Aorta (tissue), 5 donors: Measurements from ENCODE around the gene CDYL. TPM values are rescaled to one million over a fixed set of nuclear protein-coding genes. Genes with fewer than 3 reads are reported as not detected.
"Not testable (repeated sequence)": the region's sequence is repeated elsewhere in the genome, so short reads cannot be mapped to it uniquely, and the experiment has no call there.

Experiments used
- ATAC-seq: fragments of 200-7000 bp; cut with Tn5 transposase; one replicate; pipeline ENCODE4 v1.9.1; 2022; ENCODE audit warnings: moderate library complexity; ENCODE audit not compliant: low FRiP score
- DNase-seq, 2 donors: peaks; one replicate each; pipeline ENCODE4 v3.0.0-alpha.2; 2020
- H3K27ac ChIP-seq, 2 donors: one replicate each; pipeline ENCODE4 v1.5.1; 2013; ENCODE audit warnings: low read length in 2 of 2, mild to moderate bottlenecking in 2 of 2, moderate library complexity in 2 of 2, control low read depth in 1 of 2, inconsistent platforms in 1 of 2, low read depth in 1 of 2
- H3K27me3 ChIP-seq, 2 donors: one replicate each; pipeline ENCODE4 v1.6.1; 2013; ENCODE audit warnings: control low read depth in 1 of 2, low read length in 1 of 2, mild to moderate bottlenecking in 1 of 2, moderate library complexity in 1 of 2; ENCODE audit not compliant: insufficient read depth in 2 of 2, control insufficient read depth in 1 of 2
- H3K36me3 ChIP-seq, 2 donors: one replicate each; pipeline ENCODE4 v1.6.1; 2013; ENCODE audit warnings: control low read depth in 1 of 2, low read length in 1 of 2, mild to moderate bottlenecking in 1 of 2; ENCODE audit not compliant: insufficient read depth in 2 of 2, control insufficient read depth in 1 of 2
- H3K4me1 ChIP-seq, 2 donors: one replicate each; pipeline ENCODE4 v1.6.1; 2013; ENCODE audit warnings: low read length in 2 of 2, control low read depth in 1 of 2, mild to moderate bottlenecking in 1 of 2, moderate library complexity in 1 of 2; ENCODE audit not compliant: insufficient read depth in 2 of 2, control insufficient read depth in 1 of 2
- H3K4me3 ChIP-seq, 2 donors: one replicate each; pipeline ENCODE4 v1.5.1; 2013; ENCODE audit warnings: low read length in 2 of 2, control low read depth in 1 of 2, mild to moderate bottlenecking in 1 of 2
- H3K9me3 ChIP-seq: one replicate; pipeline ENCODE4 v1.6.1; 2013; ENCODE audit warnings: mild to moderate bottlenecking, low read length; ENCODE audit not compliant: control insufficient read depth
- WGBS, 2 donors: extraction: QIAGEN DNeasy Blood & Tissue Kit; methylation state at CpG; one replicate each; pipeline ENCODE4 v1.1.7; 2013; 5-methylcytosine and 5-hydroxymethylcytosine counted together
- intact Hi-C, 2 donors: fragments of 100-400 bp; cut with DNase I; formaldehyde crosslinking; loops; one replicate each; pipeline versions ENCODE4 v1.14.2 to v1.15.0; 2022
- polyA plus RNA-seq, 2 donors: library from polyadenylated mRNA; stranded (reverse); fragments of 200-250 nt; gene quantifications; one replicate each; pipeline ENCODE4 v1.2.3, GENCODE V29; 2013
- total RNA-seq, 2 donors: library from RNA; stranded (reverse); fragmentation: NEBNext Ultra II Directional; extraction: Animal tissue kit (Norgen Biotek cat#: 25700); gene quantifications; one replicate each; pipeline ENCODE4 v1.2.1, GENCODE V29; 2021
- donor health status: healthy with polysubstance abuse.
- donor health status: Bipolar disorder and iron deficiency.
- donor health status: DM: no; HTN: no; CAD: no.
- donor health status: DM: no; HTN: no; CAD: no.
- donor health status: DM: yes; HTN: yes; CAD: no.

CDYL gene
- total and polyA plus RNA-seq, 4 donors = 9.6 to 44.2 (median 26.4) TPM

DNA sequence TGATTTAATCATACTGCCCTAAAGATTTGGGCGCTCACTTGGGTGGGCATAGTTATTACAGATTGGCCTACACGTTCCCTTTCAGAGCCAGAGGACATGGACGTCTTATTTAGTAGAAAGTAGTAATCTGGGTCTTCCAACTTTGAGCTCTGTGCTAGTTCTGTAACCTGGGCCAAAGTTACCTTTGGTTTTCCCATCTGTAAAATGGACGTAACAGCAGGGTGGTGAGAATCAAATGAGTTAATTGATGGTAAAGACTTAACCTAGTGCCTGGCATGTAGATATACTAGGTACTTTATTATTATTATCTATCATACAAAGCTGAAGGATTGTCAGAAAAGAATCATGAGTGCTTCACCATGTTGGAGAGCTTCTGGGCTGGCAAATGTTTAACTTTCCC lies 74.8 kb downstream of the CDYL start:
- Histone ChIP-seq H3K9me3 (no peaks in the 10 kb centered on the region), H3K36me3 (no peaks in the 10 kb centered on the region), H3K4me1 (peaks cover 0 to 7% of the 10 kb centered on the region in 2 donors), H3K4me3 (no peak overlapping the region), H3K27me3 (no peaks in the 10 kb centered on the region), H3K27ac (no peak overlapping the region)
- intact Hi-C loops = no loop called here
- WGBS, 2 donors = 95 to 97% methylated on average over 4 of the region's 4 CpGs
- ATAC-seq (no peak), DNase-seq (no peak)

DNA sequence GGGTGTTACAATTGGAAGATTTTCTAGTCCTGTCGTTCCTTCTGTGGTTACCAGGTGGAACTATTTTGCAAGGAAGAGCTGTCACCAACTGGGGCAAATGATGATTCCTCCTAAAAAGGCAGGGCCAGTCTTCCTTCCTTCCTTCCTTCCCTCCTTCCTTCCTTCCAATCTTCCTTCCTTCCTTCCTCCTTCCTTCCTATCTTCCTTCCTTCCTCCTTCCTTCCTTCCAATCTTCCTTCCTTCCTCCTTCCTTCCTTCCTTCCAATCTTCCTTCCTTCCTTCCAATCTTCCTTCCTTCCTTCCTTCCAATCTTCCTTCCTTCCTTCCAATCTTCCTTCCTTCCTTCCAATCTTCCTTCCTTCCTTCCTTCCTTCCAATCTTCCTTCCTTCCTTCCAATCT lies 76.0 kb downstream of the CDYL start:
- intact Hi-C loops, DNase-seq, H3K27me3 ChIP-seq, H3K4me1 ChIP-seq, H3K4me3 ChIP-seq, H3K36me3 ChIP-seq, ATAC-seq, H3K27ac ChIP-seq, H3K9me3 ChIP-seq: not testable (repeated sequence)
- 94 to 95% methylated on average over 1 of the region's 1 CpG for WGBS, 2 donors

DNA sequence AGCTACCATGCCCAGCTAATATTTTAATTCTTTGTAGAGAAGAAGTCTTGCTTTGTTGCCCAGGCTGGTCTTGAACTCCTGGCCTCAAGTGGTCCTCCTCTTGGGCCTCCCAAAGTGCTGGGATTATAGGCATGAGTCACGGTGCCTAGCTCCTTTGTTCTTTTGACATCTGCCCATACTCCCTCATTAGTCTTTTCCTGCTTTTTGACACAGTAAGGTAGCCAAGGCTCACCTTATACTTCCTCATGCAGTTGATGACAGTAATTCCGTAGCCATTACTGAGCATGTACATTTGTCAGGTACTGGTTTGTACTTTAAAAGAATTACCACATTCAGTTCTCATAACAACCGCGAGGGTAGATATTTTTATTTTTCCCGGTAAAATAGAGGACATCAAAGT lies 76.7 kb downstream of the CDYL start:
- DNase-seq (no peak), ATAC-seq (no peak)
- Histone ChIP-seq H3K4me3 (no peak overlapping the region), H3K27ac (no peak overlapping the region), H3K9me3 (no peaks in the 10 kb centered on the region), H3K4me1 (peaks cover 0 to 3% of the 10 kb centered on the region in 2 donors), H3K36me3 (no peaks in the 10 kb centered on the region), H3K27me3 (no peaks in the 10 kb centered on the region)
- intact Hi-C loops = no loop called here
- WGBS, 2 donors = 94 to 98% methylated on average over 5 of the region's 5 CpGs

DNA sequence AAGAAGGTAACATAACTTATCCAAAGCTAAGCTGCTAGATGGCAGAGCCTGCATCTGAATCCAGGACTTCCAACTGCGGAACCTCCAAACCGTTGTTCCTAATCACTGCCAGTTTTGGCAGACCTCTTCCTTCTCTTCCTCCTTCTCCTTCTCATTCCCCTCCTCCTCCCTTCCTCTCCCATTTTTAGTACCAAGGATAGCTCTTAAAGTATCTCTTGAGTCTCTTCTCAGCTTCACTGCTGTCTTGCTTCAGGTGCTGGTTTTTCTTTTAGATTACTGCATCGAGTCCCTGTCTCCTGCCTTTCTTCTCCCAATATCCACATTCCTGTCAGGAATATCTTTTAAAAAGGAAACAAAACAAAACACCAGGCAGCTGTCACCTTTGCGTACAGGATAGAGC lies 77.1 kb downstream of the CDYL start:
- H3K4me1 ChIP-seq = no peaks in the 10 kb centered on the region
- no peak for DNase-seq
- no peaks in the 10 kb centered on the region for H3K27me3 ChIP-seq
- WGBS, 2 donors = 78 to 80% methylated on average over 4 of the region's 4 CpGs
- intact Hi-C loops = no loop called here
- no peak overlapping the region for H3K4me3 ChIP-seq
- H3K27ac ChIP-seq = no peak overlapping the region
- ATAC-seq = no peak
- no peaks in the 10 kb centered on the region for H3K9me3 ChIP-seq
- no peaks in the 10 kb centered on the region for H3K36me3 ChIP-seq

DNA sequence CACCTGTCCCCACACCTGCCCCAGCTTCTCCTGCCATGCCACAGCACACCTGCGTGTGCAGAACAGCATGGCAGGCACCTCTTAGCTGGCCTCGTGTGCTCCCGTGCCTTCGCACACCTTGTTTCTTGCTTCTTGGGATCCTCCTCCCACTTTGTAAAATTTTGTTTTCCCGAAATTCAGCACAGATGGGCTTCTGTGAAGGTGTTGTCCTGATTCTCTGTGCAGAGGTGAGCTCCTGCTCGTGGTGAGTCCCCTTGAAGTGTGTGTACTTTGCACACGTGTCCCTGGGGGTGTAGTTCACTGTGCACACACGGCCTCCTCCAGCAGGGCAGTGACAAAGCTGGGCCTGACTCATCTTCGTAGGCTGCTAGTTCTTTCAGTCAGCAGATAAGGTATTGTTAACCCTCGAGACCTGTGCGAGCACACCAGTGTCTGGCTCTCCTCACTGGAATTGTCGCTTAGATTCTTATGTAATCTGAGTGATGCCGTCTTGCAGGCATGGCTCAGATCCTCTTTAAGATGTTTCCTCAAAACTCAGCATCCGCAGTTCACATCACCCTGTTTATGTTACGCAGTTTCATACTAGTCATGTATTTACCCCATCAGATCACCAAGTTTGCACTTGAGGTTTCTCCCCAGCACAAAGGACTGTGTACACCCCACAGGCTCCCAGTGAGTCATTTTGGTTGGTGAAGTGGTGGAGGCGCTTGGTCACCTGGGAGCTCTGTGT lies 77.7 kb downstream of the CDYL start:
- no peaks in the 10 kb centered on the region for H3K27me3 ChIP-seq
- H3K4me3 ChIP-seq = no peak overlapping the region
- DNase-seq (no peak), ATAC-seq (no peak)
- intact Hi-C loops = no loop called here
- H3K27ac ChIP-seq = no peak overlapping the region
- 91 to 92% methylated on average over 16 of the region's 16 CpGs for WGBS, 2 donors
- H3K4me1 ChIP-seq = no peaks in the 10 kb centered on the region
- H3K36me3 ChIP-seq = no peaks in the 10 kb centered on the region
- H3K9me3 ChIP-seq = no peaks in the 10 kb centered on the region

DNA sequence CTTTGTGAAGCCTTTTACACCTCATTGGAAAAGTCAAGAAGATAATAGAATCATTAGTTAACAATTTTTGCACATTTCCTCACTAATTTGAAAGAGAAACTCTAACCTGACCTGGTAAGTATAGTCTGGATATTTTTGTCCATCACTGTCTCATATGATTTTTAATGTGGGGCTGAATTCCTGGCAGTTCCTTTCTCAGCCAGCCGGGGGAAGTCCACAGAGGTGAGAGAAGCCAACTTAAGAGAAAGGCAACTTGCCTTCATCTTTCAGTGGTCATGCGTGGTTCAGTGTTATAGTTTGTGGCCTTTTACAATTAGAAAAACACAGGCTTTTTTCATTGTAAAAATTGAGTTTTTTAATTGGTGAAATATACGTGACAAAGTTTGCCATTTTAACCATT lies 80.6 kb downstream of the CDYL start:
- intact Hi-C loops = no loop called here
- Histone ChIP-seq H3K4me3 (no peak overlapping the region), H3K36me3 (no peaks in the 10 kb centered on the region), H3K27ac (no peak overlapping the region), H3K4me1 (no peaks in the 10 kb centered on the region), H3K27me3 (no peaks in the 10 kb centered on the region), H3K9me3 (no peaks in the 10 kb centered on the region)
- DNase-seq = no peak
- ATAC-seq = no peak
- 85 to 88% methylated on average over 3 of the region's 3 CpGs for WGBS, 2 donors

DNA sequence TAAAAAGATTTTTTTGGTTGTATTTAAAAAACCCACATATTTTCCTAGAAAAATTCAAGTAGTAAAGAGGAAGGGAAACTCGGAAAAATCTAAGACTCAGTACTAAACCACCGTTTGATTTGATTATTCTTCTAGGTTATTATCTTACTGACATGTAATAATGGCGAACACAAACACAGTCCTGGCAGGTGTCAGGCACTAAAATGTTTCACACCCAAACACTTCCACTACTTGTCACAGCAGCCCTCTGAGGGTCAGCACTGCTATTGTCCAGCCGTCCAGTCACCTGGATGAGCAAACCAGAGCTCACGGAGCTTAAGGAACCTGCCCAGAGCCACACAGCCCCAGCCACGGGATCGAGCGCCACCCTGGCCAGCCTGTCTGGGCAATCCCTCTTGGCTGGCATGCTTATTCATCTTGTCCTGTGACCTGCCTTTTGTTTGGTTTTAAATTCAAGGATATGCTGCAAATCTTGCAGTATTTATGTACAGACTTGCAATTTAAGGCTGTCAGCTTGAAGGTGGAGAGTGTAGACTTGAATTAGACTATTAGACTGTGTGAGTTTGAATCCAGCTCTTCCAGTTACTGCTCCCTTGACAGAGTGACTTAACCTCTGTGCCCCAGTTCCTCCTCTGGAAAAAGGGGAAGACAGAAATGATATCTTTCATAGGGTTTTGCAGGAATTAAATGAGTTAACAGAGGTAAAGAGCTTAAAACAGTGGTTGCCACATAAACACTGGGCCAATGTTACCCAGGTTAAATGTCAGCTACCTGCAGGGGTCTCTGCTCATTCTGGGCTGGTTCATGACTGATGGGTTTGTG lies 82.2 kb downstream of the CDYL start:
- Histone ChIP-seq H3K27ac (no peak overlapping the region), H3K27me3 (no peaks in the 10 kb centered on the region), H3K36me3 (no peaks in the 10 kb centered on the region), H3K4me1 (no peaks in the 10 kb centered on the region), H3K9me3 (no peaks in the 10 kb centered on the region), H3K4me3 (no peak overlapping the region)
- intact Hi-C loops = no loop called here
- DNase-seq (no peak), ATAC-seq (no peak)
- WGBS, 2 donors = 81 to 88% methylated on average over 8 of the region's 8 CpGs

DNA sequence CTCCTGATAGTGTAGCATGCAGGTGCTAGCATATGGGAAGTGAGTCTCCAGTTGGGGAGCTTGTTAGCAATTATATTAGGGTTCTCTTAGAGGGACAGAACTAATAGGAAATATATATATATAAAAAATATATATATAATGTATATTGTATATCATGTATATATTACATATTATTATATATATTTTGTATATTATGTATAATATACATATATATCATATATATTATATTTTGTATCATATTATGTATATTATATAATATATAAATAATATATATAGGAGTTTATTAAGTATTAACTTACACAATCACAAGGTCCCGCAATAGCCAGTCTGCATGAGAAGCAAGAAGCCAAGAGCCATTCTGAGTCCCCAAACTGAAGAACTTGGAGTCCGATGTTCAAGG lies 84.2 kb downstream of the CDYL start:
- ATAC-seq = no peak
- H3K4me1 ChIP-seq = no peaks in the 10 kb centered on the region
- WGBS, 2 donors = 96 to 98% methylated on average over 2 of the region's 2 CpGs
- DNase-seq = no peak
- no peak overlapping the region for H3K4me3 ChIP-seq
- no peaks in the 10 kb centered on the region for H3K36me3 ChIP-seq
- no peaks in the 10 kb centered on the region for H3K27me3 ChIP-seq
- H3K9me3 ChIP-seq = peaks cover 1% of the 10 kb centered on the region
- no peak overlapping the region for H3K27ac ChIP-seq
- intact Hi-C loops = no loop called here

DNA sequence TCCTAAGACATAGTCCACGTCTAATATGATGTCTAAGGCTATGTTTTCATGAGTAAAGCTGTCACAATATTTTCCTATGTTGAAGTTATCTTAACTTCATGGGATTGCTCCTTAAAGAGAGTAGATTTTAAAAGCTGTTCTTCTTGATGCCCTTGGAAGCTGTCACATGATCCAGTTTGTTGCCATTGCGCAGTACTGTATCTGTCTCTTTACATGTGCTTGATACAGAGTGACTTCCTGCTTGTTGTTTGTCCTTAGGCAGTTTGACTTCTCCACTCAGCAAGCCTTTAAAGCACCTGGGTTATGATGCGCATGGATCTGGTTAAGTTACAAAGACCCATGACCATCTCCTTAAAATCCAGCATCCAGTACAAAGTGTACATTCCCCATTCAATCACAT lies 85.4 kb downstream of the CDYL start:
- DNase-seq (no peak), ATAC-seq (no peak)
- Histone ChIP-seq H3K27ac (no peak overlapping the region), H3K27me3 (no peaks in the 10 kb centered on the region), H3K9me3 (peaks cover 1% of the 10 kb centered on the region), H3K4me3 (no peak overlapping the region), H3K36me3 (no peaks in the 10 kb centered on the region), H3K4me1 (no peaks in the 10 kb centered on the region)
- intact Hi-C loops = no loop called here
- WGBS, 2 donors = 94 to 95% methylated on average over 3 of the region's 3 CpGs
